Mucosa of stomach (tissue), 1 donor: ENCODE results near the gene LRRC31.

Source experiments
- H3K27me3 ChIP-seq: one replicate; pipeline ENCODE4 v1.7.0; 2013; ENCODE audit warnings: mild to moderate bottlenecking, low read length; ENCODE audit not compliant: control insufficient read depth, insufficient read depth
- H3K36me3 ChIP-seq: one replicate; pipeline ENCODE4 v1.7.0; 2013; ENCODE audit warnings: low read length; ENCODE audit not compliant: control insufficient read depth, insufficient read depth
- H3K4me1 ChIP-seq: one replicate; pipeline ENCODE4 v1.7.0; 2013; ENCODE audit warnings: mild to moderate bottlenecking, low read length; ENCODE audit not compliant: control insufficient read depth, insufficient read depth
- H3K4me3 ChIP-seq: one replicate; pipeline ENCODE4 v1.7.0; 2013; ENCODE audit warnings: low read length
- H3K9ac ChIP-seq: one replicate; pipeline ENCODE4 v1.7.0; 2013; ENCODE audit warnings: mild to moderate bottlenecking, low read length, moderate library complexity
- H3K9me3 ChIP-seq: one replicate; pipeline ENCODE4 v1.7.0; 2013; ENCODE audit warnings: mild to moderate bottlenecking, low read length, moderate library complexity; ENCODE audit not compliant: control insufficient read depth
- donor health status: Pancreatic carcinoma.

LRRC31 gene

DNA sequence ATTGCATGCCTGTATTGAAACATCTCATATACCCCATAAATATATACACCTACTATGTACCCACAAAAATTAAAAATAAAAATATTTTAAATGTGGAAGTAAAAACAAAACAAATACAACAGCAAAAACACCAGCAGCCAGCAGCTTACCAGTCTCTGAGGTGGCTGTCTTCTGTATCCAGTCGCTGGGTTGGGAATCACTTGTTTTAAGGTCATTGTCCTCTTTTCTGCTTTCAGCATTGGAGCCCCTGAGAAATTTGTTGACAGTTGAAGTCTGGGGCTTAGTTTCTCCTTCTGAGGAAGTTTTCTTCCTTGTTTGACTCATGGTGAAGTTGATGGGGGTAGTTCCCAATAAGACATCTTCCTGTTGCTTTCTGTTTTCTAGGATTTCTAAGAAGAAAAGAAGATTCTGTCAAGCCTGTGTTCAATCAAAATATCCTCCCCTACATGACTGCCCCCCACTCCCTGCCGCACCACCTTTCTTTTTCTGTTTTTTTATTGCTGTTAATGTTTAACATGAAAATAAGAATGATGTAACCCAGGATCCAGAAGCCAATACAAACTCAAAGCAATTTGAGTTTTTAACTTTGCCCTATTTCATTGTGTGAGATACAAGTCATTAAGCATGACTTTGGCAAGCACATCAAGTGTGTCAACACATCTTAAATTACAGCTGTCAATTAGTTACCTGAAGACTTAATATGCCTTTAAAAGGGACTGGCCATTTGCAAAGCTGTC, at the start of gene LRRC31:
Gene LRRC31, minus strand, starts transcription at position 452 of the 737 bp plus-strand sequence. Its CDS starts 128 bp downstream, at position 324.
- H3K4me1 ChIP-seq = peaks cover 29% of the 10 kb centered on the region
- H3K9ac ChIP-seq = peak within 1 kb of the TSS; percentile 56
- H3K27me3 ChIP-seq = no peaks in the 10 kb centered on the region
- H3K4me3 ChIP-seq = no peak within 1 kb of the TSS
- H3K36me3 ChIP-seq = no peaks in the 10 kb centered on the region
- no peaks in the 10 kb centered on the region for H3K9me3 ChIP-seq

DNA sequence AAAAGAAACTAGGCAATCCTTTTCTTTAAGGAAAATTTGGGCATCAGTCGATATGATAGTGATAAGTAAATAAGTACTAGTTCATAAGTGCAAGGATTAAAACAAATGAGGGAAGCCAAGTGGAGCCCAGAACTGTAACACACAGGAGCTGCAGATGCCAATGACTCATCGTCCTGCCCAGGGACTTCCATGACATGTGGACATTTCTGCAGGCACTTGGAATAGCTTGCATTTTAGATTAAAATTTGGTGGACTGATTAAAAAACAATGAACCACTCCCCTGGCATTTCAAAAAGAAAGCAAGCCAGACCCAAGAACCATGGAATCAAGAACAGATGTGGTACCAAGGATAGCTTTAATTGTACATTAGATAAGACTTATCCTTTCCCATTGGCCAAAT, 44.6 kb upstream of the LRRC31 start:
- Histone ChIP-seq H3K9me3 (no peaks in the 10 kb centered on the region), H3K36me3 (no peaks in the 10 kb centered on the region), H3K27me3 (no peaks in the 10 kb centered on the region)

DNA sequence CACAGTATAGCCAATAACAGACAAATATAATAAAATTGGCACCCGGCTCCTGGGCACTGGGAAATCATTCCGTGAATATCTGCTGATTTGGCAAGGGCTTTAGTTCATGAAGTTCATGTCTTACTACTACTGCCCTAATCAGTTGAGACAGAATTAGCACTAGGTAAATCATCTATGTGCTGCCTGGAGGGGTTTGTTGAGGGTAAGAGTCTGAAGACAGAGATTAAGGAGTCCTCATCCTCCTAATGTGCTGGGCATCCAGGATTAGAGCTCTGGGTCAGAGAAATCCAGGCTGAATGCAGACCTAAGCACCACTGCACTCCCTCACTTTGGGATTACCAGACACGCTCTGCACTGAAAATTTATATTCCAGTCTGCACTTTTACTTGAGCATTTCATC, 43.6 kb upstream of the LRRC31 start:
- H3K9me3 ChIP-seq = no peaks in the 10 kb centered on the region
- peaks cover 6% of the 10 kb centered on the region for H3K27me3 ChIP-seq
- H3K36me3 ChIP-seq = no peaks in the 10 kb centered on the region
- H3K4me1 ChIP-seq = no peaks in the 10 kb centered on the region
- no peak overlapping the region for H3K9ac ChIP-seq
- no peak overlapping the region for H3K4me3 ChIP-seq

More for the DNA sequence above, 44.6 kb upstream of the LRRC31 start:
- Histone ChIP-seq H3K9ac (no peak overlapping the region), H3K4me3 (no peak overlapping the region), H3K4me1 (no peaks in the 10 kb centered on the region)

DNA sequence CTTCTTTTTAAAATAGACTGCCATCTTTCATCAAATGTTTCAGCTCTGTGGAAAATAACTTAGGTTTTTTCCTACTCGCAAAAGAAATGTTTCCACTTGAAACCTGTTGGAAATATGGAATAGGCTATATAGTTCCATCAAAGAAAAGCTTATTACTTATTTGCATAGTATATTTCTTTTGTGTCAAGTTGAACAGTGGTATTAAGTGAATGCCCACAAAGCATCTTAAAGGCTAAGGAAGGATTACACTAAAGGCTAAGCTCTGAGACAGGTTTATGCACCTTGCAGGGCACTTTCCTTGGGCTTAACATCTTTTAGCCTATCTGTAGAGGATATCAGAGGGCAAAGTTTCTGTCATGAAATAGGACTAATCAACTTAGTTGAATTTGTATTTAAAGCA, 41.5 kb upstream of the LRRC31 start, which contains the start of gene SAMD7:
Gene SAMD7, plus strand, starts transcription at position 301 of the 400 bp plus-strand sequence. CDS start 7,927 bp downstream, outside the sequence.
- peaks cover 15% of the 10 kb centered on the region for H3K27me3 ChIP-seq
- H3K4me3 ChIP-seq = no peak within 1 kb of the TSS
- H3K36me3 ChIP-seq = no peaks in the 10 kb centered on the region
- no peaks in the 10 kb centered on the region for H3K9me3 ChIP-seq
- H3K9ac ChIP-seq = no peak within 1 kb of the TSS
- no peaks in the 10 kb centered on the region for H3K4me1 ChIP-seq

DNA sequence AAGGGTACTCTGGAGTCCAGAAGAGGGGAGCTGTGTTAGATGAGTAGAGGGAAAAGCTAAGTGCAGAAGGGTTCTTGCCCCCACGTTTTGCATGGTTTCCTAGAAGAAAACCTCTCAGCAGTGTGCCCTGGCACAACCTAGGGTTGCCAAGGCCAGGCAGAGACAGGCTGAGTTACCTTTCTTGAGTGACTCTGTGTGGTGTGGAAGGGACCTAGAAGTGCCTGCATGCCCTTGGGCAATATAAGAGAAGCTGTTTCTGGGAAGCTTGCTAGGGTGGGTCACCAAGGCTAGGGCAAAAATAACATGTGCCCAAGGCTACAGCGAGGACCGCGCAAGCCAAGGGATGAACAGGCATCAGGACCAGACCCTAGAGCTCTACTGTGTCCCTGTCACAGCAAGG, 38.2 kb upstream of the LRRC31 start:
- Histone ChIP-seq H3K9ac (no peak overlapping the region), H3K4me1 (no peaks in the 10 kb centered on the region), H3K4me3 (no peak overlapping the region), H3K9me3 (no peaks in the 10 kb centered on the region), H3K27me3 (peaks cover 21% of the 10 kb centered on the region), H3K36me3 (no peaks in the 10 kb centered on the region)

DNA sequence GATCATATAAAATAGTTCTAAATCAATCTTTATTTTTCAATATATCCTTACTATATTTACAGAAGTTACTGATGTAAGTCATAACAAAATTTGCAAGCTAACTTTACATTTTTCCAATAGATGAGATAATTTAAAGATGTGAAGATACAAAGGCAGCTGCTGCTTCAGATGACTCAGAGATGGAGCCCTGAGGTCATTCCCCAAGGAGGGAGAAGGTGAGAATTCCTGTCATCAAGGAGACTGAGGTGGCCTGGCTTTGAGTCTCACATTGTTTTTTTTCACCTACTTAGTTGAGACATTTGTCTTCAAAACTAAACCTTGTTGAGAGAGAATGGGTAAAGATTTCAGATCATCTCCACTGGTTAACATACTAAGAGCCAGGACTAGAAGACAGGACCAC, 37.7 kb upstream of the LRRC31 start:
- no peaks in the 10 kb centered on the region for H3K36me3 ChIP-seq
- H3K9ac ChIP-seq = no peak overlapping the region
- peaks cover 23% of the 10 kb centered on the region for H3K27me3 ChIP-seq
- H3K9me3 ChIP-seq = no peaks in the 10 kb centered on the region
- H3K4me1 ChIP-seq = no peaks in the 10 kb centered on the region
- H3K4me3 ChIP-seq = no peak overlapping the region

DNA sequence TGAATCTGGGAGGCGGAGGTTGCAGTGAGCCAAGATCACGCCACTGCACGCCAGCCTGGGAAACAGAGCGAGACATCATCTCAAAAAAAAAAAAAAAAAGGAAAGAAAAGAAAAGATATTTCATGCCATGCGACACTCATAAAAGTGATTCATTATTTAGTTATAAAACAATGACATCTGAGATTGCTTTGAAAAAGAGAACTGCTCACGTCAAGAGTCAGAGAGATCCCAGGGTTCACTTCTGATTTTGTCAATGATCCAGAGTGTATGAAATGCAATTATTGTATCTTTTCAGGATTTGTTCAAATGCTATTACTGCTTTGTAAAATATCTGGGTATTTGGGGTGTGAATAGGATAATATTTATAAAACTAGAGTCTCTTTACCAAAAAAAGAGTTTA, 35.7 kb upstream of the LRRC31 start:
- Histone ChIP-seq H3K4me1 (no peaks in the 10 kb centered on the region), H3K36me3 (no peaks in the 10 kb centered on the region), H3K9ac (no peak overlapping the region)

DNA sequence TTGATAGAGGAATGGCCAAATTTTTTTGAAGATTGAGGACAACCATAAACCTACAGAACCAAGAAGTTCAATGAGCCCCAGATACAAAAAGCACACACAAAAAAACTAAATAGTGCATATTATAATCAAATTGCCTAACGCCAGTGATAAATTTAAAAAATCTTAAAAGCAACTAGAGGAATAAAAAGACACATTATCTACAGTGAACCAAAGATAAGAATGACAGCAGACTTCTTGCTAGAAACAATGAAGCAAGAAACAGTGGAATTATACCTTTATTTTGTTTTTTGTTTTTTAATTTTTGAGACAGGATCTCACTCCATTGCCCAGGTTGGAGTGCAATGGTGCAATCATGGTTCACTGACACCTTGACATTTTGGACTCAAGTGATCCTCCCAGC, 31.7 kb upstream of the LRRC31 start:
- no peak overlapping the region for H3K9ac ChIP-seq
- no peaks in the 10 kb centered on the region for H3K9me3 ChIP-seq
- H3K4me3 ChIP-seq = no peak overlapping the region
- no peaks in the 10 kb centered on the region for H3K36me3 ChIP-seq
- H3K4me1 ChIP-seq = no peaks in the 10 kb centered on the region
- H3K27me3 ChIP-seq = peaks cover 7% of the 10 kb centered on the region

More for the DNA sequence above, 35.7 kb upstream of the LRRC31 start:
- no peaks in the 10 kb centered on the region for H3K9me3 ChIP-seq
- H3K4me3 ChIP-seq = no peak overlapping the region
- peaks cover 23% of the 10 kb centered on the region for H3K27me3 ChIP-seq

DNA sequence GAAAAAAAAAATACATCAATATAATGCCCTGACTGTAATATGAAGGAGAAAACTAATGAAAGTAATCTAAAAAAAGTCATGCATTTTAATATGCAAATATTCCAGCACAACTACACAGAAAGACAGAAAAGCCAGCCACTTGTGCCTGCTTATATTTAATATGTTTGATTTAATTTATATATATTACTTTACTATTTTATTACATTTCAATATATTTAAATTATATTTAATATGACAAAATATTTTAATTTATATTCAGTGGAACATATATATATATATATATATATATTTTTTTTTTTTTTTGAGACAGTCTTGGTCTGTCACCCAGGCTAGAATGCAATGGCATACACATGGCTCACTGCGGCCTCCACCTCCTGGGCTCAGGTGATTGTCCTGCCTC, 27.5 kb upstream of the LRRC31 start:
- Histone ChIP-seq H3K9ac (no peak overlapping the region), H3K4me3 (no peak overlapping the region), H3K36me3 (no peaks in the 10 kb centered on the region), H3K27me3 (no peaks in the 10 kb centered on the region), H3K4me1 (no peaks in the 10 kb centered on the region), H3K9me3 (no peaks in the 10 kb centered on the region)

DNA sequence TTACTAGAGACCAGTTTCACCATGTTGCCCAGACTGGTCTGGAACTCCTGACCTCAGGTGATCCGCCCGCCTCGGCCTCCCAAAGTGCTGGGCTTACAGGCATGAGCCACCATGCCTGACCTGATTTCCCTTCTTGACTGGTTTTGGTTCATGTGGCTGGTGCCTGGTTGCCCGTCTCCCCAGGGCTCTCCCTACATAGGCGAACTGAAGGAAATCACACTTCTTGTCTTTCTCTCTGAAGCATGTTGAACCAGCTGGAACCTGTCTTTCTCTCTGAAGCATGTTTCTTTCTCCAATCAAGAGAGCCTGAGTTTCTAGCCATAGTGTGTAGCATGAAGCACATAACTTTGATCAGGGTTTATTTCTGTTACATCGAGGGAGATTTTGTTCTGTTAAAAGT, 25.3 kb upstream of the LRRC31 start:
- H3K36me3 ChIP-seq = no peaks in the 10 kb centered on the region

DNA sequence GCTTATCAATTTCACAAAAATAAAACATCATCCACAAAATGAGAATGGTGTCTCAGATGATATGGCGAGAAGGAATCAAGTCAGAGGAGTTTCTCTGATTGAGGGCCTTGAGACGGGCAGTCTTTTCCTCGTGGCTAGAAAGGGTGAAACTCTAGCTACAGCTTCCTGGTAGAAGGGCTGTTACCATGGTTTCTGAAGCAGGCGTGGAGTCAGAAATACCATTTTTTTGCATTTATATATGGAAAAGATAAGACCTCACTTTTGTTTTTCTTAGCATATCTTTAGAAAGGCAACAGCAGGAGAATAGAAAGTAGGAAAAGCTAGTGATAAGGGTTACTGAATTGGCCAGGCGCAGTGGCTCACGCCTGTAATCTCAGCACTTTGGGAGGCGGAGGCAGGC, 24.4 kb upstream of the LRRC31 start:
- Histone ChIP-seq H3K9ac (no peak overlapping the region), H3K4me3 (no peak overlapping the region), H3K4me1 (no peaks in the 10 kb centered on the region)

More for the DNA sequence above, 25.3 kb upstream of the LRRC31 start:
- H3K9me3 ChIP-seq = no peaks in the 10 kb centered on the region
- no peak overlapping the region for H3K4me3 ChIP-seq
- H3K9ac ChIP-seq = no peak overlapping the region
- no peaks in the 10 kb centered on the region for H3K4me1 ChIP-seq
- no peaks in the 10 kb centered on the region for H3K27me3 ChIP-seq

DNA sequence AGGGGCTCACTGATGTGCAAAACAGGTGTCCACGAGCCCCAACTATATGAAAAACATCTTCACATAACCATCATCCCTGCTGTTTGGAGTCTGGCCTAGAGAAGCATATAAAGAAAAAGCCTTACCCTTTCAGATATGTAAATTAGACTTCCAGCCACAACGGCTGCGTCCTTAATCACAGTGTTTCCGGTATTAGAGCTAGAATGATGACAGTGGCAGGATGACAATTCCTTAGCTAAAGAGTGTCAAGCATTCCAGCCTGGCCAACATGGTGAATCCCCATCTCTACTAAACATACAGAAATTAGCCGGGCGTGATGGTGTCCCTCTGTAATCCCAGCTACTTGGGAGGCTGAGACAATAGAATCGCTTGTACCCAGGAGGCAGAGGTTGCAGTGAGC, 22.2 kb upstream of the LRRC31 start:
- H3K9me3 ChIP-seq = no peaks in the 10 kb centered on the region
- no peak overlapping the region for H3K9ac ChIP-seq
- H3K4me1 ChIP-seq = no peaks in the 10 kb centered on the region
- no peaks in the 10 kb centered on the region for H3K36me3 ChIP-seq
- H3K27me3 ChIP-seq = no peaks in the 10 kb centered on the region
- H3K4me3 ChIP-seq = no peak overlapping the region

More for the DNA sequence above, 24.4 kb upstream of the LRRC31 start:
- Histone ChIP-seq H3K9me3 (no peaks in the 10 kb centered on the region), H3K27me3 (no peaks in the 10 kb centered on the region), H3K36me3 (no peaks in the 10 kb centered on the region)
